Right atrium auricular region (tissue), 2 donors: ENCODE measurements around the gene MYLK3. TPM values are rescaled to one million over a fixed set of nuclear protein-coding genes. Genes with fewer than 3 reads are reported as not detected.
A peak's percentile ranks its signal among the peaks of the same experiment; 100 is the strongest.
"Not testable (repeated sequence)": the region's sequence is repeated elsewhere in the genome, so short reads cannot be mapped to it uniquely, and the experiment has no call there.

Source experiments
- DNase-seq: peaks from one replicate; pipeline ENCODE4 v3.0.0-alpha.2; 2019; ENCODE audit warnings: low spot score
- H3K27ac ChIP-seq, 2 donors: fragments of 200-600 bp; sonication (generic); 1 replicate in 1 of 2; 2 replicates in 1 of 2; pipeline ENCODE4 v1.5.1; 2016 to 2019
- H3K27me3 ChIP-seq, 2 donors: fragments of 200-600 bp; sonication (generic); one replicate each; pipeline versions ENCODE4 v1.5.1 to v1.6.0; 2017 to 2019
- H3K36me3 ChIP-seq: fragments of 200-600 bp; sonication (generic); one replicate; pipeline ENCODE4 v1.5.1; 2016
- H3K4me1 ChIP-seq, 2 donors: fragments of 200-600 bp; sonication (generic); one replicate each; pipeline versions ENCODE4 v1.5.1 to v1.6.0; 2017 to 2019
- H3K4me3 ChIP-seq, 2 donors: fragments of 200-600 bp; sonication (generic); 1 replicate in 1 of 2; 2 replicates in 1 of 2; pipeline ENCODE4 v1.5.1; 2017 to 2019; ENCODE audit warnings: mild to moderate bottlenecking in 1 of 2, moderate library complexity in 1 of 2
- H3K9me3 ChIP-seq, 2 donors: fragments of 200-600 bp; sonication (generic); one replicate each; pipeline ENCODE4 v1.5.1; 2019
- CTCF ChIP-seq, 2 donors: fragments of 200-600 bp; sonication (generic); IDR thresholded peaks; one replicate each; pipeline ENCODE4 v1.5.1; 2019; ENCODE audit warnings: antibody characterized with exemption in 2 of 2
- total RNA-seq, 2 donors: library from RNA; depleted of rRNA; stranded (reverse); fragments of >200 nt; gene quantifications; one replicate each; pipeline ENCODE4 v1.1.0, GENCODE V29; 2016

Gene MYLK3
- total RNA-seq, 2 donors from 2014 or later, result 275 to 456 TPM

GRCh38 chr16:46789499-46790414 is 41.6 kb upstream of the MYLK3 start:
- H3K4me1 ChIP-seq, result no peaks in the 10 kb centered on the region
- peaks cover 0 to 17% of the 10 kb centered on the region in 2 donors for H3K9me3 ChIP-seq
- no peaks in the 10 kb centered on the region for H3K36me3 ChIP-seq
- peak; percentile 76 for DNase-seq
- H3K27ac ChIP-seq, result peak overlapping the region; percentile 61 to 76
- H3K4me3 ChIP-seq, result peak overlapping the region; percentile 56 to 61
- no peak for TF ChIP-seq CTCF (IDR thresholded peaks at IDR 0.05)
- no peaks in the 10 kb centered on the region for H3K27me3 ChIP-seq

DNA sequence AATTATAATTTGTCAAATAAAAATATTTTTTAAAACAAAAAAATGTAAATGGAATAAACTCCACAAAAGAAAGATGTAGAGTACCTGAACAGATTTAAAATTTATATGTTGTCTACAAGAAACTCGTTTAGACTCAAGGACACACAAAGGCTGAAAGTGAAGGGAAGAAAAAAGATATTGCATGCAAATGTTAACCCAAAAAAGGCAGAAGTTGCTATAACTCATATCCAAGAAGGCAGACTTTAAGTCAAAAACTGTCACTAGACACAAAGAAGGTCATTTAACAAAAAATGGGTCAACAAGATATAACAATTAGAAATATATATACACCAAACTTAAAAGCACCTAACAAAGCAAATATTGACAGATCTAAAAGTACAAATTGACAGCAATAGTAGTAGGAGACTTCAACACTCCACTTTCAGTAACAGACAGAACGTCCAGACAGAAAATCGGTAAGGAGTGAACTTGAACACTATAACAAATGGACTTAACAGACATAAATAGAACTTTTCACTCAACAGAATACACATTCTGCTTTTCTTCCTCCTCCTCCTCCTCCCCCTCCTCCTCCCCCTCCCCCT is 40.8 kb upstream of the MYLK3 start:
- no peaks in the 10 kb centered on the region for H3K27me3 ChIP-seq
- H3K4me3 ChIP-seq, result peak overlapping the region in 1 of 2 donors; percentile 61
- H3K4me1 ChIP-seq, result no peaks in the 10 kb centered on the region
- H3K27ac ChIP-seq, result peak overlapping the region; percentile 61 to 76
- no peak for TF ChIP-seq CTCF (IDR thresholded peaks at IDR 0.05)
- peaks cover 0 to 9% of the 10 kb centered on the region in 2 donors for H3K9me3 ChIP-seq
- no peaks in the 10 kb centered on the region for H3K36me3 ChIP-seq
- no peak for DNase-seq

- no peaks in the 10 kb centered on the region for H3K9me3 ChIP-seq
- DNase-seq, result no peak
- H3K36me3 ChIP-seq, result no peaks in the 10 kb centered on the region
- no peaks in the 10 kb centered on the region for H3K27me3 ChIP-seq
- H3K4me3 ChIP-seq, result no peak overlapping the region
- H3K27ac ChIP-seq, result no peak overlapping the region
- no peaks in the 10 kb centered on the region for H3K4me1 ChIP-seq
- TF ChIP-seq CTCF (IDR thresholded peaks at IDR 0.05), result no peak
Measured at GRCh38 chr16:46787909-46788308, 39.8 kb upstream of the MYLK3 start.

GRCh38 chr16:46785076-46785845 is 37.1 kb upstream of the MYLK3 start:
- DNase-seq, result no peak
- Histone ChIP-seq H3K4me1 (no peaks in the 10 kb centered on the region), H3K9me3 (no peaks in the 10 kb centered on the region), H3K27me3 (no peaks in the 10 kb centered on the region), H3K36me3 (no peaks in the 10 kb centered on the region), H3K4me3 (no peak overlapping the region), H3K27ac (no peak overlapping the region)
- no peak for TF ChIP-seq CTCF (IDR thresholded peaks at IDR 0.05)

- H3K9me3 ChIP-seq, H3K36me3 ChIP-seq, DNase-seq, H3K27me3 ChIP-seq, H3K4me3 ChIP-seq, H3K4me1 ChIP-seq, H3K27ac ChIP-seq: not testable (repeated sequence)
Measured at GRCh38 chr16:46784569-46784968, 36.4 kb upstream of the MYLK3 start.

DNA sequence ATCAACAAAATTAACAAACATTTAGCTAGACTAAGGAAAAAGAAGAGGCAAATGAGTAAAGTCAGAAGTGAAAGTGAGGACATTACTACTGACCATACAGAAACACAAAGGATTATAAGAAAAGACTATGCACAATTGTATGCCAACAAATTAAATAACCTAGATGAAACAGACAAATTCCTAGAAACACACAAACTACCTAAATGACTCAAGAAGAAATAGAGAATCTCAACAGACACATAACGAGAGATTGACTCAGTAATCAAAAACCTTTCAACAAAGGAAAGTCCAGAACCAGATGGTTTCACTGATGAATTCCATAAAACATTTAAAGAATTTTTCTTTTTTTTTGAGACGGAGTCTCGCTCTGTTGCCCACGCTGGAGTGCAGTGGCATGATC is 35.7 kb upstream of the MYLK3 start:
- TF ChIP-seq CTCF (IDR thresholded peaks at IDR 0.05), result no peak
- DNase-seq, result no peak
- no peaks in the 10 kb centered on the region for H3K36me3 ChIP-seq
- no peaks in the 10 kb centered on the region for H3K9me3 ChIP-seq
- no peaks in the 10 kb centered on the region for H3K4me1 ChIP-seq
- H3K4me3 ChIP-seq, result no peak overlapping the region
- H3K27me3 ChIP-seq, result no peaks in the 10 kb centered on the region
- H3K27ac ChIP-seq, result no peak overlapping the region
